ENCODE results near the gene MBOAT2.

The MBOAT2 gene

DNA sequence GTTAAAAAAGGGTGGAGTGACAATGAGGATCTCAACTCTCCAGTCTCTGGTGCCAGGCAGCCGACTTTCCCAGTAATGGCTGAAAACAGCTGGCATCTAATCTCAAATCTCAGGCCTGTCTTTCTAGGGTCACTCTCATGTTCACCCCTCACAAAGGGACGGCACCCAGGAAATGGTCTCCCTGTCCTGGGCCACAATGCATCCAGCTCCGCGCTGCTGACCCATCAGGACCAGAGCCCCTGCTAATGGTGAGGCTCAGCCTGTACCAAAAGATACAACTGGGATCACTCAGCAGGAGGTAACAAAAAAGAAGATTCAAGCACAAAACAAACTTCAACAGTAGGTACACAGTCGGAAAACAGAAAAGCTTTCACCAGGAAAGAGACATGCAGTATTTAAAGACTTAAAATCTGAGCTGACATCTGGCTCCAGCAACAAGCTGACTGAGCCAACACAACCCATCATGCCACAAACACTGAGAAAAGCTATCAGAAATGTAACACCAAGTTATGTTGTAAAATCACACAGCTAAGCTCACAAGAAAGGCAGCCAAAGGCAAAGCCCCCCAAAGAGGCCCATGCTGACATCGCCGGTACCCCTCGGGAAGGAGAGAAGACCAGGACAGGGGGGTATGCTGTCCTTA is 152.5 kb downstream of the MBOAT2 start:
- no peak for DNase-seq

DNA sequence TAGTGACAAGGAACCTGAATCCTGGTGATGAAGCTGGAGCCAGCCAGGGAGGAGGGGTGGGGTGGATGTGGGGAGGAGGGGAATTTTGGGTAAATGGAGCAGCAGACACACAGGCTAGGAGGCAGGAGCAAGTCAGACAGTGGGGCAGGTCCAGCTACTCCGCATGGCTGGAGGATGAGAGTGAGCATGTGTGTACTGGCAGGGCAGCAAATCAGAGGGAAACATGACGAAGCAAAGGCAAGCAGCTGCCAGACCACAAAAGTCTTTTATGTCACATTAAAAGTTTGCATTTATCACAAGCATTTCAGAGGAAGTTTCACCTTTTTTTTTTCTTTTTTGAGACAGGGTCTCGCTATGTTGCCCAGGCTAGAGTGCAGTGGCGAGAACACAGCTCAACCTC is 154.2 kb downstream of the MBOAT2 start:
- DNase-seq: no peak

DNA sequence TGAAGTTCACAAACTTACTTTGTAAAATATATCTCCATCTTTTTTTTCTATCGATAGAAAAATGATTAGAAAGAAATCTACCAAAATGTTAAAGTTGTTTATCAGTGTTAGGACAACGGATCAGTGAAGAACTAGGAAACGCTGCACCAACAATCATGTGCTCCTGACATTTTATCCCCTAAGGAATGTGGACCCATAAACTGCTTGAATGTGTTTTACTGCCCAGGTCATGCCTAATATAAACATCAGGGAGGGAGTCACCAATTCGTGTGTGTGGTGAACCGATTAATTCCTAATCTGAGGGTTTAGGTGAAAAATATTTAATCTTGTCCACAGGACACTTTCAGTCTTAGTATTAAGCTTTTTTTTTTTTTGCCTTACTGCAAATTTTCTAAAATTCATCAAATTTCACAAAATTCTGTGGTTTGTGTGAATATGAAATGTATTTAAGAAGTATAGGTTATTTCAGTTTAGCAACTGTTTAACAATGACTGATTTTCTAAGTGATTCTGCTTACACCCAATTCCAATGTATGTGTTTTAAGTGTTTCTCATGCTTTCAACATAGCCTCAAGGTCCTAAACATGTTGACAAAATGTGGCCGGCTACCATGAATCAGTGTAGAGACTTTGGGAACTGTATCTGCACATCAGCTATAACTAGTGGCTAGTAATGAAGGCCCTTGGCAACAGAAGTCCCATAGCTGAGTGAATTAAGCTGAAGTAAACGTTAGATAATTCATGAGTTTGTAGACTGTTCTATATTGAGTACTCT is 155.0 kb downstream of the MBOAT2 start:
- no peak for DNase-seq

DNA sequence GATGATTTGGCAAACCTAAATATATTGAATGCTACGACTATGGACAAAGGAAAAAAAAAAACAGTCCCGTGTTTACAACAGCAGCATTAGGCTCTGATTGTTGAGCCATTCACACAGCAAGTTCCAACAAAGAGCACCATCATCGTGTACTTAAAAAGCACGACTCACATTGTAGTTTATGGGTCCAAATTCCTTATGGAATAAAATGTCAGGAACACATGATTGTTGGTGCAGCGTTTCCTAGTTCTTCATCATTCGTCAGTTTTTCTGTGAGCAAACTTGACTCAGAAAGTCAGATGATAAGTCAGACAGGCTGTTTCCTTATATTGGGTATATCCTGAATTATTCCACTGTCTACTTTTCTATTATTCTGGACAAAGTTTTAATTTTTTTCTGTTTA is 156.1 kb downstream of the MBOAT2 start:
- no peak for DNase-seq

GRCh38 chr2:8841932-8842331 is 161.6 kb downstream of the MBOAT2 start:
- DNase-seq: no peak

DNA sequence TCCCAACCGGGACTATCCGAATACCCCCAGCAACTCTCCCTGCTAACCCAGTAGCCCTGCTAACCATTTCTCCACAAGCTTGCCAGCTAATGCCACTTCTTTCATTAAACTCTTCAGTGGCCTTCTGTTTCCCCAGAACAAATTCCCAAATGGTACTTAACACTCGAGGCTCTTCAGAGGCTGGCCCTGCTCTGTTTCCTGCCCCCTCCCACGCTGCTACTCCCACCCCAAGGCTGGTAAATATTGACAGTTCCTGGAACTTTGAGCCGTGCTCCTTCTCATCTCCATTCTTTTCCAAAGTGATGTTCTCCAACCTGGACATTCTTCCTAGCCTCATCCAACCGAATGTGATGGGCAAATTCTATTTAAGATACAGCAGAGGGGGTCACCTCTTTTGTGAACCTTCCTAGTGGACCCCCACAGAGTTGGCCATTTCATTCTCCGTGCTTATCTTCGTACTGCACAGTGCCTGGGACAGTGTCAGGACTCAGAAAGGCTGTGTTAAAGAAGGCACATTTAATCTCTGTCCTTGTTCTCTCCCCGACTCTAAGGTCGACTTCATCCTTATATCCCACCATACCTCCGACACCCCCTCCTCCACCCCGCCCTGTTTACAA is 162.9 kb downstream of the MBOAT2 start:
- DNase-seq: no peak

DNA sequence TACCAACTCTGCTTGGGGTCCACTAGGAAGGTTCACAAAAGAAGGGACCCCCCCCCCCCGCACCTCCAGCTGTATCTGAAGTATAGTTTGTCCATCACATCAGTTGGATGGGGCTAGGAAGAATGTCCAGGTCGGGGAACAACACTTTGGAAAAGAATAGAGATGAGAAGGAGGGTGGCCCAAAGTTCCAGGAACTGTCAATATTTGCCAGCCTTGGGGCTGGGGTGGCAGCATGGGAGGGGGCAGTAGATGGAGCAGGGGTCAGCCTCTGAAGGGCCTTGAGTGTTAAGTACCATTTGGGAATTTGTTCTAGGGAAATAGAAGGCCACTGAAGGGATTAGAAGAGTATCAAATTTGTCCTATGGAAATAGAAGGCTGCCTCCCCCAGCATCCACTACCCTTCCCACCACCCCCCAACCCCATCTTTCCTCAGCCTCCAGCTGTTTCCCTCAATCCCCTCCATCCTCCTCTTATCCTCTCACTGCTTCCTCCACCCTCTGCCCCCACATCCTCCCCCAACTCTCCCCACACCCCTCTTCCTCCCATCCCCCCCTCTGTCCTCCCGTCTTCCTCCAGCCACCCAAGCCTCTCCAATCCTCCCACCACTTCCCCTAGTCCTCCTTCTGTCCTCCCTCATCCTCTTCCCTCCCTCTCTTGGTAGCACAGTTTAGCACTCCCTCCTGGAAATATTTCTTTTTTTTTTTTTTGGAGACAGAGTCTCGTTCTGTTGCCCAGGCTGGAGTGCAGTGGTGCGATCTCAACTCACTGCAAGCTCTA is 164.1 kb downstream of the MBOAT2 start:
- DNase-seq: no peak

GRCh38 chr2:8837795-8838140 is 165.7 kb downstream of the MBOAT2 start:
- no peak for DNase-seq

- peak; percentile 66 for DNase-seq
Observed at GRCh38 chr2:8836971-8837794, 166.3 kb downstream of the MBOAT2 start, which contains the start of gene KIDINS220. Gene KIDINS220 (minus strand): TSS chr2:8837613. CDS start chr2:8827093, 10,520 bp downstream.

GRCh38 chr2:8835279-8835678 is 168.2 kb downstream of the MBOAT2 start:
- DNase-seq: no peak

DNA sequence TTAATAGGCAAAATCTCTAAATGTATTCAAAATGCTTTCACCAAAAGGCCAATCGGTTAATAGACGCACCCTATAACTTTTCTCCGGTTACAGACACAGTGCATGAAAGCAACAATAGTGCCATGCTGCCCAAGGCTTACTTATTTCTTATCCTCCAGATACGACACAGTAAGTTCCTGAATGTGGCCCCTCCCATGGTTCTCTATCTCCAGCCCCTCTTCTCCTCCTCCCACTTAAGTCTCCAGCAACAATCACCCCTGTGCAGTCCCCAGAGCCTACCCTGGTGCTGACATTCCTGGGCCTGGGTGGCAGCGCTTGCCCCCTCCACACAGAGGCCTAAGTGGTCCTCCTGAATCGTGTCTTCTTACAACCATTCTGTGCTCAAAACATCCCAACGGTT is 169.6 kb downstream of the MBOAT2 start:
- DNase-seq: no peak

- no peak for DNase-seq
Observed at GRCh38 chr2:8831516-8831915, 172.0 kb downstream of the MBOAT2 start.

DNA sequence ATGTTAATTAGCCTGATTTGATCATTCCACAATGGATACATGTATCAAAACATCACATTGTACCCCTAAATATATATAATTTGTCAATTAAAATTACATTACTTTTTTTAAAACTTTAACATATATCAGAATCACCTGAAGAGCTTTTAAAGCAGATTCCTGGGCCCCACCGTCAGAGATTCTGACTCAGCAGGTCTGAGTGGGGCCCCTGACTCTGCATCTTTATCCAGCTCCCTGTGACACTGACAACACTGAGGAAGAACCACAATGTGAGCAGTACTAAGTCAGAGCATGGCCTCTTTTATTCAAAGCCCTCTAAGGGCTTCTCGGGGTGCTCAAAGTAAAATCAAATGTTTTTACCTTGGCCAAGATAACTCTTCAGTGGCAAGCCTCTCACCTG is 175.8 kb downstream of the MBOAT2 start:
- no peak for DNase-seq

DNA sequence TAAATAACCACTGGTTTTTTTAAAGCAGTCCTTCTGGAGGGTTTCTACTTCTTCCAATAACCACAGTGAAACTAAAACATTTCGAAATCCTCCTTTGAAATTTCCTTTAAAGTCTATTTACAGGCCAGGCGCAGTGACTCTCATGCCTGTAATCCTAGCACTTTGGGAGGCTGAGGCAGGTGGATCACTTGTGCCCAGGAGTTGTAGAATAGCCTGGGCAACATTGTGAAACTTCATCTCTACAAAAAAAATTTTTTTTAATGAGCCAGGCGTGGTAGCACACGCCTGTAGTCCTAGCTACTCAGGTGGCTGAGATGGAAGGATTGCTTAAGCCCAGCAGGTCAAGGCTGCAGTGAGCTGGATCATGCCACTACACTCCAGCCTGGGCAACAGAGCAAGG is 181.3 kb downstream of the MBOAT2 start:
- DNase-seq: no peak

DNA sequence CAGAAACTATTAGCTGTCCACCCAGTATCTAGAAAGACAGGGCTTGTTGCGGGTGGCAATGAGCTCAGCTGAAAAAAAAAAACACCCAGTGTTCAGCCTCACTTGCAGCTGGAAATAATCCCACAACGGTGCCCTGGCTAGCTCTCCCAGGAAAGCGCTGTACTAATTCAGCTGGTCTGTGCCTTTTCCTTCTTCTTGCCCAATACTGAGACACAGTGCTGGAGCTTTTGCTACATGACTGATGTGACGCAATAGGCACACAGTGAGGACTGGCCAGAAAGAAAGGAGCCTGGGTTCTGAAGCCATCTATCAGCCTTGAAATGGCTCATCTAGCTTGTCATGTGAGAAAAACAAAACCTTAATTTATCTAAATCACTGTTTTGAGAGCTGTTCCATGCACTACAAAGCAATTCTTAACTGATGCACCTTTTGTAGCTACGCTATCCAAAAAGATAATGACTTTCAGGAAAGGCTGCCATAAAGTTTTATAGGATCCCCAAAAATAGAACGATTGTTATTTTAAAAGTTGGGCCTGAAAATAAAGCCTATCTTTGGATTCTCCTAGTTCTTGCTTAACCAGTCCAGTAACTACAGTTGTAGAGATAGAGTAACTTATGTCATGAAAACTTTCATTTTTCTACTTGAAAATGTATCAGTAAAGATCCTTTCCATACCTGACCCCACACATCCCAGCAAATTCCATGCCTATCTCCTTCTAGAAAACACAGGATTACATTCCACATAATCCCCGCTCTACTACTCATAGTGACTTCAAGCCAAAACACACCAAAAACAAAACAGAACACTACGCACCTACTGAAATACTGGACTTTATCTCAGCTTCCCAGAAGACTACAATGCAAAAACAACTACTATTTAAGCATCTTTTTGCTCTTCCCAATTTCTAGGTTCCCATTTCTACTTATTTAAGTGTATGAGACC is 181.9 kb downstream of the MBOAT2 start:
- DNase-seq: no peak

- no peak for DNase-seq
Observed at GRCh38 chr2:8819948-8820347, 183.5 kb downstream of the MBOAT2 start.

- no peak for DNase-seq
Observed at GRCh38 chr2:8819194-8819593, 184.3 kb downstream of the MBOAT2 start.

DNA sequence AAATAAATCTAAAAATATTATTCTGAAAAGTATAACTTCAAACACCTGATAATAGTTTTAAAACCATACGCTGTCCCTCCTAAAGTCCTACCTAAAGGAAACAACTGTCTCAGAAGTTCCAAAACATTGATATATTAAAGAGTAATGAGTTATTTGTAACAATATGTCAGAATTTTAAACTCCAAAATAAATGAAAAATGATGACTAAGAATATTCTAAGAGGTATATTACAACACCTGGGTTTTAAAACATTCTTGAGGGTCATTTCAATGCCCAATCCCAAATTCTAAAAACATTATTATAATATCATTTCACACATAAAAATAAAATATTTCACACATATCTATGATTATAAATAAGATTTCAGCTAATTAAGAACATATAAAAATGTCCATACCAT is 186.3 kb downstream of the MBOAT2 start:
- no peak for DNase-seq

DNA sequence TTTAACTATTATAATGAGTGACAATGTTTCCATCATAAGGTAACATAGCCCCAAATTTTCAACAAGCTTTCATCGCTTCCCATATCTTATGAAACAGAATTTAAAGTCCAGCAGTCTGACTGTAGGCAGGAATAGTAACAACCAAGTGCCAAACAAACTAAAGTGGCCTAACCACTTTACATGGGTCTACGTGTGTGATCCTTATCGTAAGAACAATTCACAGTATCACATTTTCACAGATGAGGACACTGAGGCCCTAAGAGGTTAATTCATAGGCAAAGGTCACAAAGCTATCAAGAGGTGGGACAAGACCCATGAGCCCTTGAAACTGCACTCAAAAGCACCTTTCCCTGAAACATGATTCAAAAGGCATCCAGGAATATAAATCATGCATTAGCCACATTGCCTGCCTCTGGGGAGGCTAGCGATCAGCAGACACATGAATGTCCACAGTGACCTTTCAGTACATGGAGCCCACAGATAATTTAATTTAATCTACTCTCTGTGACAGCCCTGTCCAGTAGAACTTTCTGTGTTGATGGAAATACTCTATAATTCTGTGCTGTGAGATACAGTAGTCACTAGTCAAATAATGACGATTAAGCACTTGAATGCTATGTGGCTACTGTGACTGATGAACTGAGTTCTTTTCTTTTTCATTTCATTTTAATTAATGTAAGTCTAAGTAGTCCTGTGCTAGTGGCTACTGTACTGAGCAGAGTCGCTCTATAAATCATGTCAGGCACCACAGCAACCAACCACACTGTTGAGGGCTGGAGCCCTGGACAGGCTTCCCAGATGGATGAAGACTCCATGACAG is 196.4 kb downstream of the MBOAT2 start:
- no peak for DNase-seq
